ENCODE data around the gene MAST4. TPM values are rescaled to one million over a fixed set of nuclear protein-coding genes. Genes with fewer than 3 reads are reported as not detected.

Gene MAST4
- polyA plus RNA-seq, 2 of the 4 experiments (the other 2 are of a cell fraction), result 1.2 to 5.8 TPM

- TF ChIP-seq TP53 (CRISPR knock-in tag; IDR thresholded peaks at IDR 0.05), result no peak
- TF ChIP-seq FOSB (CRISPR knock-in tag; IDR thresholded peaks at IDR 0.05), result no peak
- no peak for TF ChIP-seq CTCF (IDR thresholded peaks at IDR 0.05)
- no peak for TF ChIP-seq NPAS2 (CRISPR knock-in tag; IDR thresholded peaks at IDR 0.05; ENCODE audit: borderline replicate concordance)
- TF ChIP-seq HOXB5 (CRISPR knock-in tag; IDR thresholded peaks at IDR 0.05), result no peak
- FAIRE-seq, result no peak
- POLR2A ChIA-PET, result no interaction called here
Observed at GRCh38 chr5:67153292-67153691, 557.1 kb downstream of the MAST4 start.

GRCh38 chr5:67154556-67155206 is 558.5 kb downstream of the MAST4 start:
- Histone ChIP-seq H3K9me3 (no peaks in the 10 kb centered on the region), H3K4me2 (no peak overlapping the region), H3K4me3 (no peak overlapping the region), H3K27ac (no peak overlapping the region), H3K4me1 (peaks cover under 1% of the 10 kb centered on the region)
- FAIRE-seq, result no peak
- DNase-seq (ENCODE audit: low read depth in 1 of 2, low spot score in 1 of 2), result no peak
- TF ChIP-seq PBX3 (IDR thresholded peaks at IDR 0.05), result no peak
- TF ChIP-seq MAZ (IDR thresholded peaks at IDR 0.05; ENCODE audit: borderline replicate concordance, low read depth, low read length), result no peak
- no peak for TF ChIP-seq NPAS2 (CRISPR knock-in tag; IDR thresholded peaks at IDR 0.05; ENCODE audit: borderline replicate concordance)
- no peak for TF ChIP-seq RNF2 (IDR thresholded peaks at IDR 0.05; ENCODE audit: borderline replicate concordance, low read depth)
- no peak for TF ChIP-seq HES2 (IDR thresholded peaks at IDR 0.05)
- no peak for TF ChIP-seq FOSL2 (IDR thresholded peaks at IDR 0.05)
- TF ChIP-seq FOSL2 (CRISPR knock-in tag; IDR thresholded peaks at IDR 0.05), result no peak
- TF ChIP-seq RFX5 (IDR thresholded peaks at IDR 0.05), result no peak
- TF ChIP-seq RCOR1 (IDR thresholded peaks at IDR 0.05; ENCODE audit: low read depth, low read length), result no peak
- no peak for TF ChIP-seq HOXB5 (CRISPR knock-in tag; IDR thresholded peaks at IDR 0.05)
- TF ChIP-seq CEBPB (IDR thresholded peaks at IDR 0.05), result no peak
- no peak for TF ChIP-seq CBX8 (IDR thresholded peaks at IDR 0.05)
- no peak for TF ChIP-seq ZC3H11A (IDR thresholded peaks at IDR 0.05)
- no peak for TF ChIP-seq KDM1A (IDR thresholded peaks at IDR 0.05; ENCODE audit: low read depth)
- no peak for TF ChIP-seq SREBF2 (IDR thresholded peaks at IDR 0.05)
- CTCF ChIA-PET, result interaction anchor here (1.0 to 6.4 kb wide), 4 partner anchors 11 to 347 kb away, joined by 5 to 109 read pairs (median 18); no protein-coding TSS in a partner anchor
- POLR2A ChIA-PET, result no interaction called here
- 69% methylated on average over 5 of the region's 5 CpGs for WGBS (ENCODE audit: missing lambda C conversion rate)
- no peak for ATAC-seq

More at GRCh38 chr5:67153292-67153691, 557.1 kb downstream of the MAST4 start:
- 70% methylated on average over 2 of the region's 2 CpGs for WGBS (ENCODE audit: missing lambda C conversion rate)
- Histone ChIP-seq H3K9me3 (no peaks in the 10 kb centered on the region), H3K4me3 (no peak overlapping the region), H3K4me1 (no peaks in the 10 kb centered on the region), H3K27ac (no peak overlapping the region), H3K4me2 (no peak overlapping the region)
- ATAC-seq (no peak), DNase-seq (ENCODE audit: low read depth in 1 of 2, low spot score in 1 of 2) (no peak)
- CTCF ChIA-PET, result interaction anchor here (0.8 kb wide), 1 partner anchor 15 kb away, joined by 4 read pairs; no protein-coding TSS in a partner anchor

- no peak overlapping the region for H3K27ac ChIP-seq
- DNase-seq (ENCODE audit: low read depth in 1 of 2, low spot score in 1 of 2) (peak; percentile 27 to 47), ATAC-seq (peak; percentile 72 to 80; a peak in 4 of 6 replicates), FAIRE-seq (no peak)
- ChIA-PET CTCF (interaction anchor here (0.6 to 6.4 kb wide), 23 partner anchors 9 to 1098 kb away, joined by 3 to 109 read pairs (median 3); no protein-coding TSS in a partner anchor), POLR2A (no interaction called here)
- no peak overlapping the region for H3K4me2 ChIP-seq
- H3K4me3 ChIP-seq, result no peak overlapping the region
- H3K9me3 ChIP-seq, result no peaks in the 10 kb centered on the region
- 42% methylated on average over 5 of the region's 5 CpGs for whole genome bisulfite sequencing (ENCODE audit: missing lambda C conversion rate)
- peaks cover 24% of the 10 kb centered on the region for H3K4me1 ChIP-seq
- peak; percentile 80 for TF ChIP-seq CTCF (IDR thresholded peaks at IDR 0.05)
- no peak for TF ChIP-seq POLR2AphosphoS2 (conservative IDR thresholded peaks at IDR 0.05; ENCODE audit: low read length)
- peak; percentile 85 for TF ChIP-seq SMC3 (IDR thresholded peaks at IDR 0.05)
- no peak for TF ChIP-seq ELK1 (IDR thresholded peaks at IDR 0.05; ENCODE audit: low read depth, low read length)
- peak; percentile 60 to 63 for TF ChIP-seq RAD21 (conservative IDR thresholded peaks at IDR 0.05 in 1 of 2, IDR thresholded peaks at IDR 0.05 in 1 of 2)
Observed at GRCh38 chr5:67156976-67157583, 560.9 kb downstream of the MAST4 start.

Measured in A549 (cell line).